GM21381 (cell line): ENCODE data around the gene NASP.

Experiments
- ATAC-seq: cut with Tn5 transposase; IDR thresholded peaks from one replicate; pipeline ENCODE4 v1.9.1; 2021; ENCODE audit warnings: mild to moderate bottlenecking, moderate library complexity; ENCODE audit not compliant: unreplicated experiment

NASP gene

DNA sequence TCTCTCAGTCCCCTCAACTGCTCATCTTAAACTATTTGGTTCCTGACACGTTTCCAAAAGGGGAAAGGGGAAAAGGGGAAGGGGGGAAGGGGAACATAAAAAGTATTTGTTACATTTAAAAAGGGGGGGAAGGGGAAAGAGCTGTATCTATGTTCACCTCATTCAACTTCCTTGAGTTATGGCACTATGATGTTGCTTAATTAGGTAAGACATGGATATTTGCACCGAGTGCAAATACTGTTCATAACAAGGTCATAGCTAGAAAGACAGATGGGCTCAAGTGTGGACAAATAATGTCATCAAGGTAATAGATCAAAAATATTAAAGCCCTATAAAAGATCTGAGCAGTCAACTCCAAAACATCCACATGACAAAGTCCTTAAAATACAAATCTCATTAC is 76.5 kb downstream of the NASP start:
- no peak for ATAC-seq

DNA sequence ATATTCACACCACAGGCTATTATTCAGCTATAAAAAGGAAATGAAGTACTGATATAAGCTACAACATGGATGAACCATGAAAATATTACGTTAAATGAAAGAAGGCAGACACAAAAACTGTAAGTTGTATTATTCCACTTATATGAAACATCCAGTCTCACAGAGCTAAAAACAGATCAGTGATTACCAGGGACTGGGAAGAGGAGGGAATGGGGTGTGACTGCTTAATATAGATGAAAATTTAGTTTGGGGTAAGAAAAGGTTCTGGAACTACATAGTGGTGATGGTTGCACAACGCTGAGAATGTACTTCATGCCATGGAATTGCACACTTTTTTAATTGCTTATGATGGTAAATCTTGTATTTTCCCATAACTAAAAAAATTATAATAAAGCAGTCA is 83.0 kb downstream of the NASP start:
- no peak for ATAC-seq

DNA sequence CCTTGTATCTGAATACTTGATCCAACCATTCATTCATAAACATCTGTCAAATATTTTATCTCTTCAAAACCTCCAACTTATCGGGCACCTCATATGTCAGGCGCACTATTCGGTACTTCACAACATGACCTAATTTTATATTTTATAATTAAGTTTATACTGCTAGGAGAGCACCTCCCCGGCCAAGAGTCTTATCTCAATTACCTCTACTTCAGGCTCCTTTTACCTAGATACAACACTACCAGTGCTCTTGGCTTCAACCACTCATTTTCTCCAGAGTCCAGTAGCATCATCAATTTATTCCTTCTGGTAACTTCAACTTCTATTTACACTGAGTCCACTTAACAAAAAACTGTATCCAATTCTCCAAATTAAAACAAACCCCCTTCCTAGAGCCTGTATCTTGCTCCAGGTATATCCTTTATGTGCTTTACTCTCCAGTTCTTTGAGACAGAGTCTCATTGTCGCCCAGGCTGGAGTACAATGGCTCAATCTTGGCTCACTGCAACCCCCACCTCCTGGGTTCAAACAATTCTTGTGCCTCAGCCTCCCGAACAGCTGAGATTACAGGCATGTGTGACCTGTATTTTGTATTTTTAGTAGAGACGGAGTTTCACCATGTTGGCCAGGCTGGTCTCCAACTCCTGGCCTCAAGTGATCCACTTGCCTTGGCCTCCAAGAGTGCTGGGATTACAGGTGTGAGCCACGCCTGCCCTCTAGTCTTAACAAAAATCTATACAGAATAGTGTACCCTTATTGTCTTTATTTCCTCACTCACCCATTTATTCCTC is 83.7 kb downstream of the NASP start:
- ATAC-seq = no peak
